Left ventricle myocardium inferior (tissue), 1 donor: Measurements from ENCODE around the gene GBF1. TPM values are rescaled to one million over a fixed set of nuclear protein-coding genes. Genes with fewer than 3 reads are reported as not detected.

Source experiments
- DNase-seq: peaks from one replicate; pipeline ENCODE4 v3.0.0-alpha.2; 2020
- H3K27ac ChIP-seq: fragments of 200-600 bp; replicated peaks from 2 replicates; pipeline ENCODE4 v1.8.0; 2021
- H3K27me3 ChIP-seq: fragments of 200-600 bp; 2 replicates; pipeline ENCODE4 v1.8.0; 2021; ENCODE audit warnings: low read depth
- H3K36me3 ChIP-seq: fragments of 200-600 bp; 2 replicates; pipeline ENCODE4 v1.8.0; 2021
- H3K4me1 ChIP-seq: fragments of 200-600 bp; 2 replicates; pipeline ENCODE4 v1.8.0; 2021
- H3K4me3 ChIP-seq: fragments of 200-600 bp; 2 replicates; pipeline ENCODE4 v1.8.0; 2021; ENCODE audit warnings: mild to moderate bottlenecking, moderate library complexity
- H3K9me3 ChIP-seq: fragments of 200-600 bp; replicated peaks from 2 replicates; pipeline ENCODE4 v1.8.0; 2021
- CTCF ChIP-seq: fragments of 200-600 bp; IDR thresholded peaks from 2 replicates; pipeline ENCODE4 v1.8.0; 2021; ENCODE audit warnings: antibody characterized with exemption, mild to moderate bottlenecking, borderline replicate concordance
- intact Hi-C: fragments of 100-400 bp; cut with micrococcal nuclease; formaldehyde crosslinking; loops from one replicate; pipeline ENCODE4 v1.11.0; 2022
- total RNA-seq: library from RNA; stranded (reverse); fragmentation: NEBNext Ultra II Directional; extraction: Animal tissue kit (Norgen Biotek cat#: 25700); gene quantifications from one replicate; pipeline ENCODE4 v1.2.1, GENCODE V29; 2021
- donor health status: DM: no; HTN: yes; CAD: no; lungs with severe emphysema.

Gene GBF1
- total RNA-seq, 1 donor from 2014 or later, result 43.2 TPM

GRCh38 chr10:102392306-102392705, 147.0 kb downstream of the GBF1 start:
- Histone ChIP-seq H3K27me3 (no peaks in the 10 kb centered on the region), H3K4me3 (no peak overlapping the region), H3K4me1 (peaks cover 35% of the 10 kb centered on the region), H3K9me3 (no peaks in the 10 kb centered on the region), H3K27ac (no peak overlapping the region), H3K36me3 (no peaks in the 10 kb centered on the region)
- DNase-seq, result no peak
- no peak for TF ChIP-seq CTCF
- intact Hi-C loops, result loop anchor here (10.0 kb wide), 2 partner anchors 82 to 192 kb away; no protein-coding TSS in a partner anchor

DNA sequence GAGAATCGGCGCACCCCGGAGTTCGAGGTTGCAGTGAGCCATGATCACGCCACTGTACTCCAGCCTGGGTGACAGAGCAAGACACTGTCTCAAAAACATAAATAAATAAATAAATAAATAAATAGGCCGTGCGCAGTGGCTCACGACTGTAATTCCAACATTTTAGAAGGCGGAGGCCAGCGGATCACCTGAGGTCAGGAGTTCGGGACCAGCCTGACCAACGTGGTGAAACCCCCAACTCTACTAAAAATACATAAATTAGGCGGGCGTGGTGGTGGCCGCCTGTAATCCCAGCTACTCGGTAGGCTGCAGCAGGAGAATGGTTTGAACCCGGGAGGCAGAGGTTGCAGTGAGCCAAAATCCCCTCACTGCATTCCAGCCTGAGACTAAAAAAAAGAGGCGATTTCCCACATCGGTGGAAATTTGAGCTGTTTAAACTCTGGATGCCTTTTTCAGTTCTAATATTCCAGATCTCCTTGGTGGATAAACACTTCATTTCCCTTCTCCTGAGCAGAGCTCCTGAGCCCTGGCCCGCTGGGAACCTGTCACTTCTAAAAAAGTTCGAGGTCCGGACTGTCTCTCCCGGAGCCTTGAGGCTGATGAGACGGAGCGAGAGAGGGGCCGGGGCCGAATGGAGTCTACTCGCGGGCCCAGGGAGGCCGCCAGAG, 148.2 kb downstream of the GBF1 start:
- H3K4me1 ChIP-seq, result peaks cover 39% of the 10 kb centered on the region
- no peak for DNase-seq
- peaks cover 7% of the 10 kb centered on the region for H3K36me3 ChIP-seq
- H3K27ac ChIP-seq, result peak overlapping the region; percentile 96
- peak overlapping the region; percentile 72 for H3K4me3 ChIP-seq
- TF ChIP-seq CTCF, result peak; percentile 98
- intact Hi-C loops, result loop anchor here (10.0 kb wide), 2 partner anchors 81 to 191 kb away; no protein-coding TSS in a partner anchor
- H3K9me3 ChIP-seq, result no peaks in the 10 kb centered on the region
- no peaks in the 10 kb centered on the region for H3K27me3 ChIP-seq

- peaks cover 46% of the 10 kb centered on the region for H3K4me1 ChIP-seq
- H3K36me3 ChIP-seq, result peaks cover 8% of the 10 kb centered on the region
- DNase-seq, result peak; percentile 95
- H3K9me3 ChIP-seq, result no peaks in the 10 kb centered on the region
- peak overlapping the region; percentile 72 for H3K4me3 ChIP-seq
- no peaks in the 10 kb centered on the region for H3K27me3 ChIP-seq
- H3K27ac ChIP-seq, result peak overlapping the region; percentile 96
- peak; percentile 46 for TF ChIP-seq CTCF
- intact Hi-C loops, result loop anchor here (10.0 kb wide), 2 partner anchors 81 to 191 kb away; no protein-coding TSS in a partner anchor
Observed at GRCh38 chr10:102394079-102394800, 148.9 kb downstream of the GBF1 start.

DNA sequence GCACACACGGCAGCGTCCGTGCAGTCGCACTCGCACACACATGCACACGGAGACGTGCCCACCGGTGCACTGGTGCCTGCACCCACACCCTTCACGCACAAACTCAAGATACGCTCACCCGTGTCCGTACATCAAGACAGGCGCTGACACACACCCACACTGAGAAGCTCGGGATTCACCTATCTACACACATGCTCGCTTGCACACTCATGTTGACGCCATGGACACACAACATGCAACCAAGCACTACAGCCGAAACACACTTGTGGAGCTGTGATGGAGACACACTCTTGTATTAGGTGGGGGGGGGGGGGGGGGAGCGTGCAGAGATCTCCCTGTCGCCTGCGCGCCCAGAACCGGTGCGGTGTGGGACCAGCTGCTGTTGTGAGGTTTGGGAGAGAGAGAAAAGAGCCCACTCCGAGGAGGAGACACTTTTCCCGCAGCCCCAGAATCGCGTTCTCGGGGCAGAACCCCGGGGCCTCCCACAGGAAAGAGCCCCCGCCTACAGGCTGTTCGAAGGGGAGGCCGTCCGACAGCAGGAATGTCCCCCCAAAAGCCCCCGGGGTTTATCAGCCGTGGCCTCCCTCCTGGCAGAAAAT, 149.6 kb downstream of the GBF1 start:
- DNase-seq, result no peak
- Histone ChIP-seq H3K4me3 (peak overlapping the region; percentile 72), H3K27me3 (no peaks in the 10 kb centered on the region), H3K36me3 (peaks cover 8% of the 10 kb centered on the region), H3K27ac (peak overlapping the region; percentile 96), H3K4me1 (peaks cover 51% of the 10 kb centered on the region), H3K9me3 (no peaks in the 10 kb centered on the region)
- TF ChIP-seq CTCF, result no peak
- intact Hi-C loops, result loop anchor here (10.0 kb wide), 2 partner anchors 80 to 190 kb away; no protein-coding TSS in a partner anchor
